ENCODE measurements around the gene ZBED3. TPM values are rescaled to one million over a fixed set of nuclear protein-coding genes. Genes with fewer than 3 reads are reported as not detected.
A peak's percentile ranks its signal among the peaks of the same experiment; 100 is the strongest.

ZBED3 gene, protein sequence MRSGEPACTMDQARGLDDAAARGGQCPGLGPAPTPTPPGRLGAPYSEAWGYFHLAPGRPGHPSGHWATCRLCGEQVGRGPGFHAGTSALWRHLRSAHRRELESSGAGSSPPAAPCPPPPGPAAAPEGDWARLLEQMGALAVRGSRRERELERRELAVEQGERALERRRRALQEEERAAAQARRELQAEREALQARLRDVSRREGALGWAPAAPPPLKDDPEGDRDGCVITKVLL
- total RNA-seq (2022) (9.8 and 14.8 TPM in 2 replicates), Bru-seq, nascent RNA (percentile 75 among the genes with signal in this experiment), BruChase-seq, experiment 1, labeled RNA remaining after a 6-hour chase (percentile 82 among the genes with signal in this experiment), BruChase-seq, experiment 2, labeled RNA remaining after a 2-hour chase (percentile 80 among the genes with signal in this experiment)
- long read RNA-seq, full-length matches to known transcripts, result 27 of 29 reads
- long read RNA-seq, partial matches to known transcripts, result 0 of 29 reads
- long read RNA-seq, other reads (novel, unspliced or antisense), result 2 of 29 reads

DNA sequence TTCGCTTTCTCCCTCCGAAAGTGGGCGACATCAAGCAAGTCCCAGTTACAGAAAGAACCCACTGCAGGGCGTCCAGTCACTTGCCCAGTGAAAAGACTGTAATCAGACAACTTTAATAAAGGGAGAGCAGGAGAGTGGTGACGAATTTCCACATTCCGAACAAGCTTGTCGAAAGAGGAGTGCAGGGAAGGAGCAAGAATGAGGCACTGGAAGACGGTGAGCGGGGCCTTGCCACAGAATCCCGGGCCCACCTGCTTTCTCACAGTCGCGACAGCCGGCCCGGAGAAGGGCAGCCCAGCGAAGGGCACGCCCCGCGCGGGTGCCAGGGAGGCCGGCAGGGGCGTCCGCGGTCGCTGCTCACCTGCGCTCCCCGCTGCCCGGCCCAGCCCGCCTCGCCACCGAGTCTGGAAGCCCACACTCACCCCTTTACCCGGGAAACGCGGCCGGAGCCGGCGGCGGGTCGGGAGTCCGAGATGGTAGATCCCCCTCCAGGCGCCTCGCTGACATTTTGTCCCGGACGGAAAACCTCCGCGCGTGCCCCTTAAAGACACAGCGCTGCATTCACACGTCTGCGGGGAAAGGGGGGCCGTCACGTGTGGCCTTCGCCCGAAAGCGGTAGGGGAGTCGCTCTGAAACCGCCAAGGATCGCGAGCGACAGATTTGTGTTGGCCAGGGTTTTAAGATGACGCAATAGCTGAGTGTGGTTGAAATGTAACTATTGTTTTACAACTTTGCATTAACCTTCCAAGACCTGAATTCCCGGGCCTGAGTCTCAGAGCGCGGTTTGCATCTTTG, at the start of gene ZBED3:
Gene ZBED3 (minus strand): TSS at position 597 of the 795 bp plus-strand sequence. CDS start 9,407 bp downstream, outside the sequence.
- Mint-ChIP-seq H3K27me3 (ENCODE audit: insufficient read depth, unreplicated experiment) (no peaks in the 10 kb centered on the region), H3K4me3 (ENCODE audit: unreplicated experiment) (peak within 1 kb of the TSS; percentile 86), H3K9me3 (ENCODE audit: unreplicated experiment) (peaks cover 8% of the 10 kb centered on the region), H3K36me3 (ENCODE audit: insufficient read depth, unreplicated experiment) (peaks cover 12% of the 10 kb centered on the region), H3K4me1 (ENCODE audit: insufficient read depth, unreplicated experiment) (peaks cover 11% of the 10 kb centered on the region), H3K27ac (ENCODE audit: low read depth, unreplicated experiment) (peak within 1 kb of the TSS; percentile 83)
- no peak for TF ChIP-seq CTCF (IDR thresholded peaks at IDR 0.05; ENCODE audit: unreplicated experiment)
- TSS peak; percentile 52 for BruUV-seq (replicated peaks)
- ChIA-PET CTCF (interaction anchor here (0.6 to 3.0 kb wide), 9 partner anchors 9 to 405 kb away, joined by 3 to 16 read pairs (median 4); partner anchors contain the start of gene WDR41), POLR2A (interaction anchor here (0.6 to 2.6 kb wide), 18 partner anchors 11 to 405 kb away, joined by 3 to 17 read pairs (median 4); partner anchors contain the start of genes AGGF1, F2RL1 and WDR41)
- peak; percentile 86 for DNase-seq (ENCODE audit: unreplicated experiment)
- intact Hi-C loops (cut with micrococcal nuclease), result loop anchor here (2.0 to 5.0 kb wide), 3 partner anchors 45 to 406 kb away; partner anchors contain the start of gene WDR41

DNA sequence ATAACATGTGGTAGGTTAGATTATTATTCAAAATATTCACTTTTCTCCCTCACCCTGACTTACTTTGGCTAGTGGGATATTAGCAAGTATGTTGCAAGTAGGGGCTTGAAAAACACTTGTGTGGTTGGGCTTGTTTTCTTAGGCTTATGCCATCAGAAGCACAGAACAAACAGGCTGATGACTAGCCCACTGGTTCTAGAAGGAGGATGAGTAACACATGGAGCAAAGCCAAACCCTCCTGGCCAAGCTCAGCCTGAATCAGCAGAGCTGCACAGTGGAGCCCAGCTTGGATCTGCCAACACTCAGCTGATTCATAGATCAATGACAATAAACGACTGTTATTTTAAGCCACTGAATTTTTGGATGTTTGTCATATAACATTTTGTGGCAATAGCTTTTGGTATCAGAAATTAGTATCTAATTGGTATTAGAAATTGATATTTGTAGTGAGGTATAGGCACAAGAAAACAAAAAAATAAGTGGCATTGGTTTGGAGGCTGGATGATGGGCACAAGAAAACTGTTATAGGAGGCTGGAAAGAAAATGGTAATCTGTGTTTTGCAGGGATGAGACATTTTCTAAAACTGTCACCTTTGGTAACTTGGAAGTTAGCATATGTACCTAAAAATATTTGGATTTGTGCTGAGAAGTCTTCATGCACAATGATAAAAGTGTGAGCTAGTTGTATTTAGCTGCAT, 46.1 kb upstream of the ZBED3 start:
- Mint-ChIP-seq H3K27ac (ENCODE audit: low read depth, unreplicated experiment) (peak overlapping the region; percentile 14), H3K27me3 (ENCODE audit: insufficient read depth, unreplicated experiment) (no peaks in the 10 kb centered on the region), H3K36me3 (ENCODE audit: insufficient read depth, unreplicated experiment) (no peaks in the 10 kb centered on the region), H3K4me1 (ENCODE audit: insufficient read depth, unreplicated experiment) (peaks cover 20% of the 10 kb centered on the region), H3K9me3 (ENCODE audit: unreplicated experiment) (no peaks in the 10 kb centered on the region), H3K4me3 (ENCODE audit: unreplicated experiment) (no peak overlapping the region)
- no TSS peak for BruUV-seq (replicated peaks)
- ChIA-PET CTCF (interaction anchor here (0.5 to 3.6 kb wide), 6 partner anchors 11 to 787 kb away, joined by 3 to 25 read pairs (median 4); partner anchors contain the start of gene WDR41), POLR2A (interaction anchor here (0.7 to 4.0 kb wide), 11 partner anchors 9 to 359 kb away, joined by 3 to 18 read pairs (median 4); partner anchors contain the start of genes WDR41 and ZBED3)
- intact Hi-C loops (cut with micrococcal nuclease), result loop anchor here (5.0 kb wide), 1 partner anchor 46 kb away; the partner anchor contains the start of gene ZBED3
- DNase-seq (ENCODE audit: unreplicated experiment), result peak; percentile 99
- no peak for TF ChIP-seq CTCF (IDR thresholded peaks at IDR 0.05; ENCODE audit: unreplicated experiment)

DNA sequence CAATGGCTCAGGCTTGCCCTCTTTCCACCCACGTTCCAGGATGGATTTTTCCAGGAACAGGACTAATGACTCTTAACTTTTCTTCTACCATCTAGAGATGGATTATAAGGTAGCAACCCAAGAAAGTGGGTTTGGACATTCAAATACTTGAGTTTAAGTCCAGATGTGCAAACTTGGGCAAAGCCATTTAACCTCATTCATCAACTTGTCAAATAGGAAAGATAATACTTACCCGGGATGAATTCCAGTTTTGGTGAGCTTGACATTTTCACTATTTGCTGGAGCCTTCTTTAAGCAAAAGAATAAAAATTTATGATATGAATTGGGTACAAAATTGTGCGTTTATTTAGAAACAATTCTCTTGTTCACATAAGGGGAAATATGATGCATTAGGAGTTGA, 44.3 kb upstream of the ZBED3 start:
- Mint-ChIP-seq H3K4me3 (ENCODE audit: unreplicated experiment) (no peak overlapping the region), H3K27ac (ENCODE audit: low read depth, unreplicated experiment) (no peak overlapping the region), H3K36me3 (ENCODE audit: insufficient read depth, unreplicated experiment) (no peaks in the 10 kb centered on the region), H3K4me1 (ENCODE audit: insufficient read depth, unreplicated experiment) (peaks cover 20% of the 10 kb centered on the region), H3K27me3 (ENCODE audit: insufficient read depth, unreplicated experiment) (no peaks in the 10 kb centered on the region), H3K9me3 (ENCODE audit: unreplicated experiment) (no peaks in the 10 kb centered on the region)
- no peak for DNase-seq (ENCODE audit: unreplicated experiment)
- intact Hi-C loops (cut with micrococcal nuclease), result loop anchor here (5.0 kb wide), 1 partner anchor 44 kb away; the partner anchor contains the start of gene ZBED3
- TF ChIP-seq CTCF (IDR thresholded peaks at IDR 0.05; ENCODE audit: unreplicated experiment), result no peak
- POLR2A ChIA-PET, result interaction anchor here (0.5 to 2.5 kb wide), 5 partner anchors 45 to 360 kb away, joined by 3 to 14 read pairs (median 3); partner anchors contain the start of genes WDR41 and ZBED3
- CTCF ChIA-PET, result no interaction called here
- no TSS peak for BruUV-seq (replicated peaks)
